HEK293 (cell line): ENCODE results near the gene CCDC86.

Experiments
- CTCF ChIA-PET: fragments of 350-600 bp; formaldehyde crosslinking; extraction: SDS; loops from one replicate; lab custom pipeline; 2021; ENCODE audit warnings: antibody characterized with exemption; lab: Yijun Ruan, JAX
- POLR2A ChIA-PET: fragments of 300-600 bp; formaldehyde crosslinking; extraction: SDS; loops from one replicate; lab custom pipeline; 2020; ENCODE audit warnings: antibody characterized with exemption, inconsistent platforms; lab: Yijun Ruan, JAX
- H3K27ac ChIP-seq: fragments of 200-500 bp; sonication (Bioruptor generic); 2 replicates; pipeline ENCODE4 v1.5.1; 2014; ENCODE audit warnings: low read depth, low read length, control low read depth, inconsistent platforms; ENCODE audit errors: extremely low read depth
- H3K36me3 ChIP-seq, 2 experiments: fragments of 200-500 bp in 1 of 2; sonication (Bioruptor generic) in 1 of 2; 1 replicate in 1 of 2; 2 replicates in 1 of 2; pipeline ENCODE4 v1.5.1; 2014 to 2017; ENCODE audit warnings: inconsistent platforms in 2 of 2, low read length in 2 of 2; ENCODE audit not compliant: control insufficient read depth in 2 of 2, insufficient read depth in 1 of 2
- H3K4me1 ChIP-seq: fragments of 200-500 bp; sonication (Bioruptor generic); 2 replicates; pipeline ENCODE4 v1.5.1; 2014; ENCODE audit warnings: mild to moderate bottlenecking, low read length, inconsistent platforms; ENCODE audit not compliant: control insufficient read depth, insufficient read depth
- H3K4me3 ChIP-seq: 2 replicates; pipeline ENCODE4 v1.5.1; 2011; ENCODE audit warnings: low read depth, mild to moderate bottlenecking, control low read depth, low read length, moderate library complexity
- H3K9me3 ChIP-seq: fragments of 200-500 bp; sonication (Bioruptor generic); 2 replicates; pipeline ENCODE4 v1.5.1; 2014; ENCODE audit warnings: low read depth, low read length, inconsistent platforms; ENCODE audit not compliant: control insufficient read depth, insufficient read depth
- EGR2 ChIP-seq: fragments of 450-650 bp; formaldehyde crosslinking; IDR thresholded peaks from 2 replicates; pipeline ENCODE4 v1.5.1; 2016; ENCODE audit warnings: low read depth, missing biosample characterization, missing genetic modification characterization
- ELK4 ChIP-seq: IDR thresholded peaks from 2 replicates; pipeline ENCODE4 v1.6.1; 2011; ENCODE audit warnings: mild to moderate bottlenecking, low read depth, low read length, borderline replicate concordance
- MZF1 ChIP-seq: fragments of 450-650 bp; formaldehyde crosslinking; IDR thresholded peaks from 2 replicates; pipeline ENCODE4 v1.5.1; 2017; ENCODE audit warnings: missing biosample characterization, missing genetic modification characterization, borderline replicate concordance
- PRDM6 ChIP-seq: fragments of 450-650 bp; formaldehyde crosslinking; IDR thresholded peaks from 2 replicates; pipeline ENCODE4 v1.5.1; 2017; ENCODE audit warnings: missing biosample characterization, missing genetic modification characterization
- ZBTB48 ChIP-seq: fragments of 450-650 bp; formaldehyde crosslinking; IDR thresholded peaks from 2 replicates; pipeline ENCODE4 v1.5.1; 2016; ENCODE audit warnings: missing biosample characterization, missing genetic modification characterization
- ZFHX2 ChIP-seq: fragments of 450-650 bp; formaldehyde crosslinking; conservative IDR thresholded peaks from 2 replicates; pipeline ENCODE4 v1.5.1; 2016; ENCODE audit warnings: missing biosample characterization, missing genetic modification characterization
- ZNF112 ChIP-seq: fragments of 450-650 bp; formaldehyde crosslinking; IDR thresholded peaks from 2 replicates; pipeline ENCODE4 v1.5.0; 2017; ENCODE audit warnings: missing biosample characterization, missing genetic modification characterization
- ZNF2 ChIP-seq: fragments of 450-650 bp; formaldehyde crosslinking; IDR thresholded peaks from 2 replicates; pipeline ENCODE4 v1.5.1; 2016; ENCODE audit warnings: missing biosample characterization, missing genetic modification characterization
- ZNF248 ChIP-seq: fragments of 450-650 bp; formaldehyde crosslinking; IDR thresholded peaks from 2 replicates; pipeline ENCODE4 v1.5.1; 2017; ENCODE audit warnings: missing biosample characterization, missing genetic modification characterization
- ZNF274 ChIP-seq, 2 experiments: fragments of 200-500 bp in 1 of 2; fragments of 450-650 bp in 1 of 2; sonication (Bioruptor generic) in 1 of 2; formaldehyde crosslinking in 1 of 2; IDR thresholded peaks; 2 replicates each; pipeline versions ENCODE4 v1.5.1 to v1.6.1; 2014 to 2016; ENCODE audit warnings: borderline replicate concordance in 1 of 2, inconsistent platforms in 1 of 2, low read length in 1 of 2, missing biosample characterization in 1 of 2, missing genetic modification characterization in 1 of 2
- ZNF341 ChIP-seq: fragments of 450-650 bp; formaldehyde crosslinking; IDR thresholded peaks from 2 replicates; pipeline ENCODE4; 2016; ENCODE audit warnings: low read depth, missing biosample characterization, missing genetic modification characterization
- ZNF416 ChIP-seq: fragments of 450-650 bp; formaldehyde crosslinking; IDR thresholded peaks from 2 replicates; pipeline ENCODE4 v1.5.1; 2016; ENCODE audit warnings: missing biosample characterization, missing genetic modification characterization
- ZNF426 ChIP-seq: fragments of 450-650 bp; formaldehyde crosslinking; IDR thresholded peaks from 2 replicates; pipeline ENCODE4 v1.5.1; 2017; ENCODE audit warnings: missing biosample characterization, missing genetic modification characterization, mild to moderate bottlenecking, inconsistent platforms, moderate library complexity
- ZNF521 ChIP-seq: fragments of 450-650 bp; formaldehyde crosslinking; IDR thresholded peaks from 2 replicates; pipeline ENCODE4 v1.5.1; 2017; ENCODE audit warnings: missing biosample characterization, mild to moderate bottlenecking, missing genetic modification characterization
- ZNF548 ChIP-seq: fragments of 450-650 bp; formaldehyde crosslinking; IDR thresholded peaks from 2 replicates; pipeline ENCODE4 v1.5.1; 2016; ENCODE audit warnings: missing biosample characterization, missing genetic modification characterization
- ZNF670 ChIP-seq: fragments of 450-650 bp; formaldehyde crosslinking; IDR thresholded peaks from 2 replicates; pipeline ENCODE4 v1.5.1; 2016; ENCODE audit warnings: missing biosample characterization, missing genetic modification characterization, low read depth
- ZNF692 ChIP-seq: fragments of 450-650 bp; formaldehyde crosslinking; IDR thresholded peaks from 2 replicates; pipeline ENCODE4 v1.5.1; 2016; ENCODE audit warnings: missing biosample characterization, missing genetic modification characterization
- ZNF701 ChIP-seq: fragments of 450-650 bp; formaldehyde crosslinking; IDR thresholded peaks from 2 replicates; pipeline ENCODE4 v1.5.1; 2016; ENCODE audit warnings: missing biosample characterization, missing genetic modification characterization
- ZNF777 ChIP-seq: fragments of 450-650 bp; formaldehyde crosslinking; IDR thresholded peaks from 2 replicates; pipeline ENCODE4 v1.5.1; 2017; ENCODE audit warnings: missing biosample characterization, missing genetic modification characterization, borderline replicate concordance
- ZSCAN18 ChIP-seq: fragments of 450-650 bp; formaldehyde crosslinking; IDR thresholded peaks from 2 replicates; pipeline ENCODE4 v1.5.1; 2016; ENCODE audit warnings: missing biosample characterization, missing genetic modification characterization
- ZSCAN30 ChIP-seq: fragments of 450-650 bp; IDR thresholded peaks from 2 replicates; pipeline ENCODE4 v1.5.1; 2018; ENCODE audit warnings: missing biosample characterization, mild to moderate bottlenecking, missing genetic modification characterization, moderate library complexity

CCDC86 gene

GRCh38 chr11:60873533-60873932 is 31.6 kb downstream of the CCDC86 start:
- H3K4me3 ChIP-seq: no peak overlapping the region
- H3K27ac ChIP-seq: no peak overlapping the region
- CTCF ChIA-PET: interaction anchor here (0.9 to 1.1 kb wide), 2 partner anchors 14 to 31 kb away, joined by 3 to 5 read pairs; no protein-coding TSS in a partner anchor
- POLR2A ChIA-PET: no interaction called here
- peaks cover 0 to 6% of the 10 kb centered on the region in 2 experiments; a peak in 1 of 3 replicates for H3K36me3 ChIP-seq
- H3K4me1 ChIP-seq: no peaks in the 10 kb centered on the region
- TF ChIP-seq ZNF548 (tag by site-specific recombination) (no peak), ZNF416 (no peak), ZNF426 (no peak), ZNF521 (tag by site-specific recombination) (no peak), ZNF670 (tag by site-specific recombination) (no peak)
- H3K9me3 ChIP-seq: no peaks in the 10 kb centered on the region

GRCh38 chr11:60874421-60875365 is 32.8 kb downstream of the CCDC86 start:
- Histone ChIP-seq H3K36me3 (peaks cover 0 to 15% of the 10 kb centered on the region in 2 experiments; a peak in 1 of 3 replicates), H3K9me3 (no peaks in the 10 kb centered on the region), H3K4me3 (no peak overlapping the region), H3K27ac (no peak overlapping the region), H3K4me1 (no peaks in the 10 kb centered on the region)
- CTCF ChIA-PET: interaction anchor here (0.6 to 2.2 kb wide), 5 partner anchors 13 to 555 kb away, joined by 3 to 6 read pairs (median 4); no protein-coding TSS in a partner anchor
- TF ChIP-seq ELK4 (no peak), EGR2 (no peak)
- POLR2A ChIA-PET: no interaction called here

GRCh38 chr11:60875366-60876167 is 33.7 kb downstream of the CCDC86 start:
- H3K4me3 ChIP-seq: no peak overlapping the region
- ChIA-PET CTCF (interaction anchor here (0.6 to 2.2 kb wide), 3 partner anchors 24 to 556 kb away, joined by 3 to 6 read pairs (median 5); no protein-coding TSS in a partner anchor), POLR2A (no interaction called here)
- H3K9me3 ChIP-seq: no peaks in the 10 kb centered on the region
- peaks cover 0 to 23% of the 10 kb centered on the region in 2 experiments; a peak in 1 of 3 replicates for H3K36me3 ChIP-seq
- H3K4me1 ChIP-seq: no peaks in the 10 kb centered on the region
- no peak overlapping the region for H3K27ac ChIP-seq
- TF ChIP-seq ZNF248 (tag by site-specific recombination) (no peak), ZNF341 (tag by site-specific recombination) (no peak), ZNF777 (no peak), ZNF2 (tag by site-specific recombination) (no peak), ZNF701 (tag by site-specific recombination) (no peak), ZNF274 (IDR thresholded peaks at IDR 0.05; ENCODE audit: low read length) (no peak), ZNF274 (tag by site-specific recombination; IDR thresholded peaks at IDR 0.05; ENCODE audit: borderline replicate concordance) (no peak), ZSCAN30 (tag by site-specific recombination) (no peak), ZBTB48 (tag by site-specific recombination) (no peak), PRDM6 (no peak), ZSCAN18 (no peak), ZNF692 (tag by site-specific recombination) (no peak), ZNF112 (tag by site-specific recombination) (no peak), ZFHX2 (tag by site-specific recombination) (no peak), ELK4 (no peak), MZF1 (tag by site-specific recombination) (no peak)
